Spinal cord (tissue), 10 donors: ENCODE results near the gene COL27A1. TPM values are rescaled to one million over a fixed set of nuclear protein-coding genes. Genes with fewer than 3 reads are reported as not detected.
"Not testable (repeated sequence)": the region's sequence is repeated elsewhere in the genome, so short reads cannot be mapped to it uniquely, and the experiment has no call there.

Experiments used
- DNase-seq, 6 donors: peaks; one replicate each; pipeline versions ENCODE4 v3.0.0 to v3.0.0-alpha.2; 2013 to 2015; ENCODE audit warnings: low spot score in 6 of 6, low read depth in 4 of 6
- H3K27ac ChIP-seq: one replicate; pipeline ENCODE4 v1.5.1; 2013; ENCODE audit warnings: low read depth, low read length, control low read depth
- H3K27me3 ChIP-seq: one replicate; pipeline ENCODE4 v1.6.1; 2013; ENCODE audit warnings: low read length; ENCODE audit not compliant: control insufficient read depth, insufficient read depth
- H3K36me3 ChIP-seq: one replicate; pipeline ENCODE4 v1.6.1; 2013; ENCODE audit warnings: low read length; ENCODE audit not compliant: control insufficient read depth, insufficient read depth
- H3K4me1 ChIP-seq: one replicate; pipeline ENCODE4 v1.6.1; 2013; ENCODE audit warnings: low read length; ENCODE audit not compliant: control insufficient read depth, insufficient read depth
- H3K4me3 ChIP-seq: one replicate; pipeline ENCODE4 v1.5.1; 2013; ENCODE audit warnings: low read depth, low read length, control low read depth
- H3K9me3 ChIP-seq: one replicate; pipeline ENCODE4 v1.6.1; 2013; ENCODE audit warnings: low read length; ENCODE audit not compliant: control insufficient read depth, insufficient read depth
- WGBS: methylation state at CpG from one replicate; pipeline ENCODE4 v1.1.5; 2013; ENCODE audit warnings: missing lambda C conversion rate; ENCODE audit not compliant: insufficient coverage; 5-methylcytosine and 5-hydroxymethylcytosine counted together
- polyA plus RNA-seq, 2 donors: library from polyadenylated mRNA; unstranded; fragments of 120-200 nt; gene quantifications; one replicate each; pipeline ENCODE4 v1.2.1, GENCODE V29; 2013; ENCODE audit not compliant: insufficient read length in 2 of 2
- total RNA-seq, 2 donors: library from RNA; depleted of rRNA in 1 of 2; stranded (reverse); fragments of 120-200 nt in 1 of 2; fragments of >200 nt in 1 of 2; gene quantifications; one replicate each; pipeline versions ENCODE4 v1.2.3 to v1.2.4, GENCODE V29; 2013 to 2014
- donor health status: healthy.

COL27A1 gene
- total and polyA plus RNA-seq, 4 donors: 8.4 to 21.9 (median 15.4) TPM

GRCh38 chr9:114123031-114123977 lies 32.0 kb upstream of the COL27A1 start:
- WGBS: 88% methylated on average over 9 of the region's 9 CpGs
- no peak for DNase-seq
- no peak overlapping the region for H3K27ac ChIP-seq
- H3K4me3 ChIP-seq: no peak overlapping the region
- peaks cover 2% of the 10 kb centered on the region for H3K27me3 ChIP-seq
- H3K4me1 ChIP-seq: peaks cover 18% of the 10 kb centered on the region
- H3K36me3 ChIP-seq: no peaks in the 10 kb centered on the region
- H3K9me3 ChIP-seq: peaks cover 4% of the 10 kb centered on the region

- peaks cover 2% of the 10 kb centered on the region for H3K27me3 ChIP-seq
- no peak overlapping the region for H3K27ac ChIP-seq
- peaks cover 4% of the 10 kb centered on the region for H3K9me3 ChIP-seq
- H3K36me3 ChIP-seq: no peaks in the 10 kb centered on the region
- 32% methylated on average over 1 of the region's 1 CpG for WGBS
- H3K4me3 ChIP-seq: no peak overlapping the region
- peaks cover 10% of the 10 kb centered on the region for H3K4me1 ChIP-seq
- DNase-seq: no peak
Observed at GRCh38 chr9:114124138-114124537, 31.2 kb upstream of the COL27A1 start.

- WGBS: 93% methylated on average over 7 of the region's 13 CpGs
- H3K27me3 ChIP-seq: peaks cover 2% of the 10 kb centered on the region
- H3K27ac ChIP-seq: no peak overlapping the region
- H3K9me3 ChIP-seq: peaks cover 4% of the 10 kb centered on the region
- H3K36me3 ChIP-seq: no peaks in the 10 kb centered on the region
- H3K4me3 ChIP-seq: no peak overlapping the region
- no peak for DNase-seq
- H3K4me1 ChIP-seq: peaks cover 5% of the 10 kb centered on the region
Observed at GRCh38 chr9:114124666-114125475, 30.5 kb upstream of the COL27A1 start.

- no peaks in the 10 kb centered on the region for H3K36me3 ChIP-seq
- H3K4me1 ChIP-seq: peaks cover 5% of the 10 kb centered on the region
- WGBS: 94% methylated on average over 9 of the region's 10 CpGs
- no peak for DNase-seq
- peaks cover 4% of the 10 kb centered on the region for H3K9me3 ChIP-seq
- peaks cover 2% of the 10 kb centered on the region for H3K27me3 ChIP-seq
- no peak overlapping the region for H3K27ac ChIP-seq
- H3K4me3 ChIP-seq: no peak overlapping the region
Observed at GRCh38 chr9:114125476-114126013, 29.8 kb upstream of the COL27A1 start.

GRCh38 chr9:114126247-114127060 lies 28.9 kb upstream of the COL27A1 start:
- Histone ChIP-seq H3K4me3 (no peak overlapping the region), H3K9me3 (peaks cover 4% of the 10 kb centered on the region), H3K27ac (no peak overlapping the region), H3K4me1 (peaks cover 4% of the 10 kb centered on the region), H3K36me3 (no peaks in the 10 kb centered on the region), H3K27me3 (peaks cover 2% of the 10 kb centered on the region)
- WGBS: 61% methylated on average over 13 of the region's 13 CpGs
- DNase-seq: no peak

GRCh38 chr9:114128759-114129158 lies 26.6 kb upstream of the COL27A1 start:
- 100% methylated on average over 2 of the region's 3 CpGs for WGBS
- DNase-seq, H3K4me1 ChIP-seq: not testable (repeated sequence)

GRCh38 chr9:114130141-114130540 lies 25.2 kb upstream of the COL27A1 start:
- Histone ChIP-seq H3K9me3 (peaks cover 4% of the 10 kb centered on the region), H3K27me3 (peaks cover 2% of the 10 kb centered on the region), H3K36me3 (no peaks in the 10 kb centered on the region), H3K4me1 (peaks cover 5% of the 10 kb centered on the region), H3K4me3 (no peak overlapping the region), H3K27ac (no peak overlapping the region)
- 81% methylated on average over 4 of the region's 7 CpGs for WGBS
- no peak for DNase-seq

More at GRCh38 chr9:114128759-114129158, 26.6 kb upstream of the COL27A1 start:
- not testable (repeated sequence) for H3K27ac ChIP-seq, H3K9me3 ChIP-seq, H3K4me3 ChIP-seq, H3K36me3 ChIP-seq, H3K27me3 ChIP-seq

- peaks cover 5% of the 10 kb centered on the region for H3K4me1 ChIP-seq
- WGBS: 100% methylated on average over 1 of the region's 4 CpGs
- peaks cover 2% of the 10 kb centered on the region for H3K27me3 ChIP-seq
- H3K4me3 ChIP-seq: no peak overlapping the region
- peaks cover 4% of the 10 kb centered on the region for H3K9me3 ChIP-seq
- no peaks in the 10 kb centered on the region for H3K36me3 ChIP-seq
- no peak overlapping the region for H3K27ac ChIP-seq
- DNase-seq: no peak
Observed at GRCh38 chr9:114130624-114131277, 24.6 kb upstream of the COL27A1 start.
